ENCODE results near the gene HCN1. TPM values are rescaled to one million over a fixed set of nuclear protein-coding genes. Genes with fewer than 3 reads are reported as not detected.

Gene HCN1
- total RNA-seq = under 0.01 and 0.03 TPM in 2 replicates

DNA sequence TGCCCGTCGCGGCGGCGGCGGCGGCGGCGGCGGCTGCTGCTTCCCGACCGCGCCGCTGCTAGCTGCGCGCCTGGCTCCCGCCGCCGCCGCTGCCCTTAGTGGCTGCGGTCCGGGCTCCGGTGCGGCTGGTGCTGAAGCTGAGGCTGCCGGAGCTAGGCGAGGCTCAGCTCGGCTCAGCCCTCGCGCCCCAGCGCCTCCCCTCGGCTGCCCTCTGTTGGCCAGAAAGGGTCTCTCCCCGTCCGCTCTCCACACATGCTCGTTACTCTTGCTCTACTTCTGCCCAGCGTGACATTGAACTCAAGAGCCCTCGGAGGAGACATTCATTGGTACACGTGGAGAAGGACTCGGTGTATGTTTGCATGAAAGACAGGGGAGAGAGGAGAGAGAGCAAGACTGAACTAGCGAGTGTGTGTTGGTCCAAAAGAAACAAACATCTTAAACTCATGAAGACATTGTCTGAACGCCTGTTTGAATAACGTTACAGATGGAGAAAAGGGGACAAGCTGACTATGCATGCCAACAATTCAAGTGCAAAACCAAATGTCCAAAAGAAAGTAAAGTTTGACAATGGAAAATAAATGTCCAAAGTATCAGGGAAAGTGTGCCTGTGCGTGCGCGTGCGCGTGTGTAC lies at the start of gene HCN1:
HCN1 (minus strand) TSS at position 175 of the 631 bp plus-strand sequence.

All from smooth muscle cell of the pulmonary artery (primary cell).